Measurements from ENCODE around the gene FRMD8. TPM values are rescaled to one million over a fixed set of nuclear protein-coding genes. Genes with fewer than 3 reads are reported as not detected.

The FRMD8 gene
- total RNA-seq, 1 donor from 2014 or later = 70.6 TPM

Other genes starting within 250 kb of the FRMD8 start
- not detected in 2 replicates for gene SPDYC, start 216.4 kb upstream of the FRMD8 start, total RNA-seq
- 239 and 260 TPM in 2 replicates for gene CAPN1, start 204.7 kb upstream of the FRMD8 start, total RNA-seq
- 37.1 and 43.4 TPM in 2 replicates for gene POLA2, start 124.7 kb upstream of the FRMD8 start, total RNA-seq
- gene CDC42EP2, start 71.8 kb upstream of the FRMD8 start, total RNA-seq = 0.18 and 0.83 TPM in 2 replicates
- gene DPF2, start 52.8 kb upstream of the FRMD8 start, total RNA-seq = 88.3 and 89.6 TPM in 2 replicates
- 1.4 and 1.6 TPM in 2 replicates for gene TIGD3, start 31.9 kb upstream of the FRMD8 start, total RNA-seq
- gene SLC25A45, start 4.0 kb upstream of the FRMD8 start, total RNA-seq = 11.4 and 12.3 TPM in 2 replicates
- gene NEAT1, start 36.2 kb downstream of the FRMD8 start, total RNA-seq = 578 and 699 TPM in 2 replicates
- 12,540 and 18,961 TPM in 2 replicates for gene MALAT1, start 112.4 kb downstream of the FRMD8 start, total RNA-seq
- gene SCYL1, start 138.4 kb downstream of the FRMD8 start, total RNA-seq = 70.0 and 75.7 TPM in 2 replicates
- gene LTBP3, start 171.7 kb downstream of the FRMD8 start, total RNA-seq = 25.0 and 25.3 TPM in 2 replicates
- 40.9 and 41.0 TPM in 2 replicates for gene ZNRD2, start 183.8 kb downstream of the FRMD8 start, total RNA-seq
- 19.1 and 21.6 TPM in 2 replicates for gene FAM89B, start 185.9 kb downstream of the FRMD8 start, total RNA-seq
- 143 and 163 TPM in 2 replicates for gene EHBP1L1, start 189.4 kb downstream of the FRMD8 start, total RNA-seq
- 1.0 and 1.1 TPM in 2 replicates for gene KCNK7, start 209.2 kb downstream of the FRMD8 start, total RNA-seq
- gene MAP3K11, start 227.6 kb downstream of the FRMD8 start, total RNA-seq = 72.1 and 89.6 TPM in 2 replicates
- 45.3 and 51.4 TPM in 2 replicates for gene PCNX3, start 229.1 kb downstream of the FRMD8 start, total RNA-seq